ENCODE measurements around the gene ADNP2.
"Not testable (repeated sequence)": the region's sequence is repeated elsewhere in the genome, so short reads cannot be mapped to it uniquely, and the experiment has no call there.

The ADNP2 gene

GRCh38 chr18:80157708-80158343, 48.8 kb downstream of the ADNP2 start:
- peak; percentile 72 for DNase-seq (ENCODE audit: low read depth)
- peak; percentile 90 for TF ChIP-seq CTCF (IDR thresholded peaks at IDR 0.05; ENCODE audit: low read depth, low read length)
- TF ChIP-seq MYC (IDR thresholded peaks at IDR 0.05; ENCODE audit: low read depth, low read length), result no peak
- TF ChIP-seq MAX (IDR thresholded peaks at IDR 0.05; ENCODE audit: low read depth, low read length), result no peak
- no peak for TF ChIP-seq POLR2A (IDR thresholded peaks at IDR 0.05; ENCODE audit: extremely low read depth, insufficient read length)
- no peak overlapping the region for H3K4me3 ChIP-seq (ENCODE audit: low read depth, low read length)

- no peak for TF ChIP-seq CTCF (IDR thresholded peaks at IDR 0.05; ENCODE audit: low read depth, low read length)
- TF ChIP-seq POLR2A (IDR thresholded peaks at IDR 0.05; ENCODE audit: extremely low read depth, insufficient read length), result no peak
- no peak for TF ChIP-seq MAX (IDR thresholded peaks at IDR 0.05; ENCODE audit: low read depth, low read length)
- no peak for TF ChIP-seq MYC (IDR thresholded peaks at IDR 0.05; ENCODE audit: low read depth, low read length)
- no peak for DNase-seq (ENCODE audit: low read depth)
- H3K4me3 ChIP-seq (ENCODE audit: low read depth, low read length), result no peak overlapping the region
Observed at GRCh38 chr18:80158365-80158764, 49.3 kb downstream of the ADNP2 start.

- DNase-seq (ENCODE audit: low read depth), result peak; percentile 49
- TF ChIP-seq CTCF (IDR thresholded peaks at IDR 0.05; ENCODE audit: low read depth, low read length), result peak; percentile 35
- TF ChIP-seq MYC (IDR thresholded peaks at IDR 0.05; ENCODE audit: low read depth, low read length), result no peak
- no peak overlapping the region for H3K4me3 ChIP-seq (ENCODE audit: low read depth, low read length)
Observed at GRCh38 chr18:80159713-80160636, 50.9 kb downstream of the ADNP2 start.

GRCh38 chr18:80161781-80162417, 52.8 kb downstream of the ADNP2 start:
- no peak for TF ChIP-seq MYC (IDR thresholded peaks at IDR 0.05; ENCODE audit: low read depth, low read length)
- no peak for TF ChIP-seq MAX (IDR thresholded peaks at IDR 0.05; ENCODE audit: low read depth, low read length)
- no peak for TF ChIP-seq CTCF (IDR thresholded peaks at IDR 0.05; ENCODE audit: low read depth, low read length)
- no peak for TF ChIP-seq POLR2A (IDR thresholded peaks at IDR 0.05; ENCODE audit: extremely low read depth, insufficient read length)
- DNase-seq (ENCODE audit: low read depth), result no peak
- no peak overlapping the region for H3K4me3 ChIP-seq (ENCODE audit: low read depth, low read length)

- TF ChIP-seq MAX (IDR thresholded peaks at IDR 0.05; ENCODE audit: low read depth, low read length) (no peak), POLR2A (IDR thresholded peaks at IDR 0.05; ENCODE audit: extremely low read depth, insufficient read length) (no peak), MYC (IDR thresholded peaks at IDR 0.05; ENCODE audit: low read depth, low read length) (no peak), CTCF (IDR thresholded peaks at IDR 0.05; ENCODE audit: low read depth, low read length) (no peak)
- no peak for DNase-seq (ENCODE audit: low read depth)
- H3K4me3 ChIP-seq (ENCODE audit: low read depth, low read length), result no peak overlapping the region
Observed at GRCh38 chr18:80163183-80163582, 54.1 kb downstream of the ADNP2 start.

GRCh38 chr18:80164727-80165355, 55.8 kb downstream of the ADNP2 start:
- DNase-seq (ENCODE audit: low read depth); H3K4me3 ChIP-seq (ENCODE audit: low read depth, low read length): not testable (repeated sequence)

Data from NB4 (cell line).